H1 (cell line): ENCODE measurements around the gene SH3BP2.

Source experiments
- CTCF ChIP-seq, 3 experiments: IDR thresholded peaks; 1 replicate in 2 of 3; 2 replicates in 1 of 3; pipeline versions ENCODE4 v1.5.1 to v1.6.1; 2011; ENCODE audit warnings: low read length in 3 of 3, mild to moderate bottlenecking in 3 of 3, inconsistent platforms in 2 of 3, low read depth in 1 of 3, moderate library complexity in 1 of 3; ENCODE audit not compliant: insufficient read depth in 1 of 3; ENCODE audit errors: control extremely low read depth in 1 of 3
- EP300 ChIP-seq, 2 experiments: IDR thresholded peaks; 1 replicate in 1 of 2; 2 replicates in 1 of 2; pipeline ENCODE4 v1.6.1; 2011 to 2012; ENCODE audit warnings: low read depth in 2 of 2, low read length in 2 of 2, mild to moderate bottlenecking in 2 of 2, borderline replicate concordance in 1 of 2, inconsistent platforms in 1 of 2, moderate library complexity in 1 of 2
- JUN ChIP-seq: IDR thresholded peaks from 2 replicates; pipeline ENCODE4 v1.6.1; 2011; ENCODE audit warnings: low read depth, mild to moderate bottlenecking, improper control_type of control experiment, low read length
- POLR2A ChIP-seq, 2 experiments: IDR thresholded peaks; 1 replicate in 1 of 2; 2 replicates in 1 of 2; pipeline ENCODE4 v1.6.1; 2011; ENCODE audit warnings: low read depth in 2 of 2, low read length in 2 of 2, mild to moderate bottlenecking in 2 of 2; ENCODE audit errors: control extremely low read depth in 1 of 2
- RFX5 ChIP-seq: IDR thresholded peaks from 2 replicates; pipeline ENCODE4 v1.6.1; 2011; ENCODE audit warnings: low read depth, low read length, improper control_type of control experiment, borderline replicate concordance
- TEAD4 ChIP-seq: IDR thresholded peaks from 2 replicates; pipeline ENCODE4 v1.6.1; 2012; ENCODE audit warnings: low read depth, low read length, inconsistent platforms, mixed read lengths
- YY1 ChIP-seq: IDR thresholded peaks from 2 replicates; pipeline ENCODE4 v1.6.1; 2011; ENCODE audit warnings: low read depth, mild to moderate bottlenecking, low read length

GRCh38 chr4:2829321-2829932 is 36.5 kb downstream of the SH3BP2 start:
- TF ChIP-seq RFX5: no peak
- TF ChIP-seq POLR2A (IDR thresholded peaks at IDR 0.05; ENCODE audit: control extremely low read depth in 1 of 2, low read depth in 2 of 2, low read length in 2 of 2): no peak
- TF ChIP-seq CTCF (IDR thresholded peaks at IDR 0.05; ENCODE audit: control extremely low read depth in 1 of 3, insufficient read depth in 1 of 3, low read depth in 1 of 3, low read length in 3 of 3): no peak
- no peak for TF ChIP-seq EP300 (IDR thresholded peaks at IDR 0.05; ENCODE audit: borderline replicate concordance in 1 of 2, low read depth in 2 of 2, low read length in 2 of 2)
- TF ChIP-seq JUN: no peak
- TF ChIP-seq TEAD4: no peak
- no peak for TF ChIP-seq YY1
